Left lobe of liver (tissue), 2 donors: ENCODE measurements around the gene DPP7. TPM values are rescaled to one million over a fixed set of nuclear protein-coding genes. Genes with fewer than 3 reads are reported as not detected.
A peak's percentile ranks its signal among the peaks of the same experiment; 100 is the strongest.
"Not testable (repeated sequence)": the region's sequence is repeated elsewhere in the genome, so short reads cannot be mapped to it uniquely, and the experiment has no call there.

Experiments
- ATAC-seq: fragments of 200-7000 bp; cut with Tn5 transposase; one replicate; pipeline ENCODE4 v1.9.1; 2020; ENCODE audit warnings: mild to moderate bottlenecking, moderate library complexity
- DNase-seq: peaks from one replicate; pipeline ENCODE4 v3.0.0-alpha.2; 2020; ENCODE audit warnings: low spot score
- total RNA-seq: library from RNA; stranded (reverse); gene quantifications from one replicate; pipeline ENCODE4 v1.2.1, GENCODE V29; 2021
- donor health status: DM: no; HTN: no; CAD: no; lungs with moderate emphysema.
- donor health status: DM: no; HTN: yes; CAD: no.

DPP7 gene
- total RNA-seq, 1 donor from 2014 or later = 87.0 TPM

DNA sequence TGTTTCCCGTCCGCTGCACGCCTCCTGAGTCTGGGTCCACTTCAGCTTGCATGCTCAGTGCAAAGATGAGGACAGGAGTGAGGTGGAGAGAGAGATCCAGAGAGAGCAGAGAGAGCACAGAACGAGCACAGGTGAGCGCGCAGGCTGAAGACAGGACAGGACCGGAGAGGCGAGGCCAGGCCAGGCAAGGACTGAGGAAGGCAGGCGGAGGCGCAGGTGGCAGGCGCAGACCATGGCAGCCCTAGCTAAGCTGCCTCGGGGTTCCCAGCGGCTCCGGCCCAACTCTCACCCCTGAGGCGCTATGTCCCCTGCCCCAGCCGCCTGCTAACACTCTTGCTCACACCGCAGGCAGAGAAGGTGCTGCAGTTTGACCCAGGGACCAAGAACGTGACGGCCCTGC is 34.1 kb upstream of the DPP7 start:
- DNase-seq (no peak), ATAC-seq (no peak)

DNA sequence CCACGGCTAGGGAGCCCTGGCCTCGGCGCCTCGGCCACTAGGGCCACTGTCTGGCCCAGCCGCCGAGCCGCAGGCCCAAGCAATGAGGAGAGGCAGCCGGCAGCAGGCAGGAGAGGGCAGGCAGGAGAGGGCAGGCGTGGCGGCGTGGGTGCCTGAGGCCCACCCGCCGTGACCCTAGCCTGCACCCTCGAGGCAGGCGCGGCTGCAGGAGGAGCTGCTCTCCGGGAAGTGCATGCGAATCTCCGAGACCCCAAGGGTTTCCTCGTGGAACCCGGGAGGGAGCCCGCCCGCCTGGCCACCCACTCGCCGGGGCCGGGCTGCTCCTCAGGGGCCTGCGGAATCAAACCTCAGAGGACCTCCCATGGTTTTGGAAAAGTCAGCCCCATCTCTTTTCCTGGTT is 33.7 kb upstream of the DPP7 start:
- DNase-seq = no peak

DNA sequence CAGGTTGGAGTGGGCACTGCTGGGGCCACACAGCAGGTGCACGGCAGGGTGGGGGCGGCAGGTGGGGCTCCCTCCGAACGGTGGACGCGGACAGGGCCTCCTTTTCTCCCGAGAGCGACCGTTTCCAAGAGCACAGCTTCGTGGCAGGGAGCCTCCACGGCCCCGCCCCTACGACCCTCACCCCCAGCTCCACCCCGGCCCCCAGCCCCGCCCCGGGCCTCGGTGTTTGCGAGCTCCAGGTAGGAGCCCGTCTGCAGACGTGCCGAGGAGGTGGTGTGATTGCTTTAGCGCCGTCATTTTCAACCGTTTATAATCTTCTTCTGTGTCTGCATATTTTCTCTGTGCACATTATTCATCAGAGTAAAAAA is 33.2 kb upstream of the DPP7 start:
- no peak for DNase-seq
- no peak for ATAC-seq

More for the DNA sequence above, 33.7 kb upstream of the DPP7 start:
- no peak for ATAC-seq

DNA sequence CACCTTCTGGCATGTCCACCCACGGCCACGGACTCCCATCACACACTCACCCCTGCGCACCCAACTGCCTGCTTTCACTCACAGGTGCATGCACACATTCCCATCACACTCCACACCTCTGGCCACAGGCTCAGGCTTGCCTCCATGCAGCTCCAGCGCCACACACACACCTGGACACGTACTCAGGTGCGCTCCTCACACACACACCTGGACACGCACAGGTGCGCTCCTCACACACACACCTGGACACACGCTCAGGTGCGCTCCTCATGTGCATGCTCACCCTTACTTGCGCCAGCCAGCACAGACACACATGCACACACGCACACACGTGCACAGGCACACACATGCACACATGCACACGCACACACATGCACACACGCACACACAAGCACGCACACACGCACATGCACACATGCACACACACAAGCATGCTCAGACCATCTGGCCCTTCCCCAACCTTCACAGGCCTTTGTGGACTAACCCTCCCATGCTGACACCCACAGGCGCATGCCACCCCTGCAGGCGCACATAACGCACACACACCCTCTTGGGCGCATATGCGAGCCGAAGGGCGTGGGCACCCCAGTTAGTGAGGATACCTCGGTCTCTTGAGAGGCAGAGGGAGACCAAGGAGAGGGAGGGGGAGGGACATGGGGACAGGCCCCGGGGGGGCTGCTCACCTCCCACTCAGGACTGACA is 32.7 kb upstream of the DPP7 start:
- no peak for DNase-seq
- ATAC-seq = no peak

DNA sequence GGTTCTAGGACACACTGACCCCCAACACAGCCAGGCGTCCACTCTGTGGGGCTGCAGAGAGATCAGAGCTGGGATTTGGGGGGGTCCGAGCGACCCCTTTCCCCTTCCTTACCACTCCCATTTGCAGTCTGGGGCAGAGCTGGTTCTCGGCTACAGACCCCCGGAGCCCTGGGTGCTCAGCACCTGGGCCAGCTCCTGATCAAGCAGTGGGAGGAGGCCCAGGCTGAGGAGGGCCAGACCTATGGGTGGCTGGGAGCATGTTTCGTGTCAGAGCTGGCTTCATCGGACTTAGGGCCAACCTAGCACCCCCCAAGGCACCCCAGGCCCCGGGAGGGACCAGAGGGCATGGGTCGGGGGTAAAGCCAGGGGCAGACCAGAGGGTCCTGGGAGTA is 32.0 kb upstream of the DPP7 start:
- ATAC-seq (no peak), DNase-seq (no peak)

DNA sequence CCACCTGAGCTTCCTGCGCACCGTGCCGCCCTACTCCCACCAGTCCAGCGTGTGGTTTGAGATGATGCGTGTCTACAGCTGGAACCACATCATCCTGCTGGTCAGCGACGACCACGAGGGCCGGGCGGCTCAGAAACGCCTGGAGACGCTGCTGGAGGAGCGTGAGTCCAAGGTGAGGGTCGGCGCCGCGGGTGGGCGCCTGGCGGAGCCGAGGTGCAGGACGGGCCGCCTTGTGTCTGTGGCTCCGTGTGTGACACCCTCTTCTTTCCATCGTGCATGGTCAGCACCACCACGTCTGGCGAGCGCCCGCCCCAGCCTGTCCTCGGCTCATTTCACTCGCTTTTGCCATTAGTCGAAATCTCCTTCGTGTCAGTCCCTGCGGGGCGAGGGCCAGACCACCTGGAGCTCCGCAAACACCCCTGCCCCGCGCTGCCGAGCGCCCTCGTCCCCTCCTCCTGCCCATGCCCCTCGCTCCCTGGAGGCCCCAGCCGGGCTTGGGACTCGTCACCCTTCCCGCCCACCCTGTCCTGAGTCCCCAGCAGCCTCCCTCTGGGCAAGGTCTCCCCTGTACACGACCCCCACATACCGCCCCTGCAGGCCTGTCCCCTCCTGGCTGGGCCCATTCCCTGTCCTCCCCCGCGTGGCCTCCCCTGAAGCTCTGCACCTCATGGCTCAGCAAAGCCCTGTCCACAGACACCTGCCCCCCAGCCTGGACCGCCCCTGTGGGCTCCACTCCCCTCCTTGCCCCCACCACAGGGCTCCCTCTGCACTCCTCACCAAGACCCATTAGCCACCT is 31.4 kb upstream of the DPP7 start:
- DNase-seq = no peak
- no peak for ATAC-seq

DNA sequence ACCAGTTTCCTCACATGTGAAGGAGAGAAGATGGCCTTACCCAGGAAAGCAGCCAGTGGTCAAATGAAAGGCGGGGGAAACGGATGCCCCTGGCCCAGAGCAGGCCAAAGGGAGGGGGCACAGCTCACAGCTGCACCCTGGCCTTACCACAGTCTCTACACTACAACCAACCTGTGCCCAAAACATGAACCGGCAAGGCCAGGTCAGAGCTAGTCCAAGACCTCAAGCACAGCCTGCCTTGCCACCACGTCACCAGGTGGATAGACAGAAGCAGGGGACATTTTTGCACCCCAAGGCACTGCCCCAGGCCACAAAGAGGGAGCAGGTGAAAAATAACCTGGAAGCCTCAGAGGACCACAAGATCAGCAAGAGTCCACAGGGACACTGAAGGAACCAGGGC is 28.9 kb upstream of the DPP7 start:
- DNase-seq = no peak
- no peak for ATAC-seq

DNA sequence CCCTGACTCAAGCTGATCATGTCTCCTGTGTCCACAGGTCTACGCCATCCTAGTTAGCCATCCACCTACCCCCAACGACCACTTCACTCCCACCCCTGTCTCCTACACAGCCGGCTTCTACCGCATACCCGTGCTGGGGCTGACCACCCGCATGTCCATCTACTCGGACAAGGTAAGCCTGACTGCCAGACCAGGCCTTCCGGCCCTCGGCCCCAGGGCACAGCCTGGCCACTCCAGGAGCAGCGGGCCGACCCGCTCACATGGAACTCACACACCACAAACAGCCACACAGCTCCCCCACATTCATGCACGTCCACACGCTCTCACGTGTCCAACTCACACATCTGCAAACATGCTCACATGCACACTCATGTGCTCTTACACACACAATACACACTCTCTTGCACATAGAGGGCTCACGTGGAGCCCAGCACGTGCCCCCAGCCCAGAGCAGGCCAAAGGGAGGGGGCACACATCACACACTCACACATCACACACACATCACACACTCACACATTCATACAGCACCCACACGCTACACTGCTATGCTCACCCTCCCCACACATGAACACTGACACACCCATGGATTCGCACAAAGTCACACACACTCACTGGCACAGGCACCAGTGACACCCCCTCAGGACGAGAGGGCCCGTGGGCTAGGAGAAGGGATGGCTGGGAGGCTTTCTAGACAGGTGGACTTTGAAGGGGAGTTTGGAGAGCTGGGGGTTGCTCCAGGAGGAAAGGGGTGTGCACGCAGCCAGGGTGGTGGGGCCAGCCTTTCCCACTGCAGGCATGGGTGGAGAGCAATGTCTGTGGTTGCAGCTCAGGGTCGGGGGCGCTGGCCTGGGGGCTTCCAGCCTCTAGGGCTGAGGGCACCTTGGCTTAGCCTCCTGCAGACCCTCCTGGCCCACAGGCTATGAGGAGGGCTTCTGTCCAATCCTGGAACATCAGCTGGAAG is 27.7 kb upstream of the DPP7 start:
- DNase-seq (no peak), ATAC-seq (no peak)

DNA sequence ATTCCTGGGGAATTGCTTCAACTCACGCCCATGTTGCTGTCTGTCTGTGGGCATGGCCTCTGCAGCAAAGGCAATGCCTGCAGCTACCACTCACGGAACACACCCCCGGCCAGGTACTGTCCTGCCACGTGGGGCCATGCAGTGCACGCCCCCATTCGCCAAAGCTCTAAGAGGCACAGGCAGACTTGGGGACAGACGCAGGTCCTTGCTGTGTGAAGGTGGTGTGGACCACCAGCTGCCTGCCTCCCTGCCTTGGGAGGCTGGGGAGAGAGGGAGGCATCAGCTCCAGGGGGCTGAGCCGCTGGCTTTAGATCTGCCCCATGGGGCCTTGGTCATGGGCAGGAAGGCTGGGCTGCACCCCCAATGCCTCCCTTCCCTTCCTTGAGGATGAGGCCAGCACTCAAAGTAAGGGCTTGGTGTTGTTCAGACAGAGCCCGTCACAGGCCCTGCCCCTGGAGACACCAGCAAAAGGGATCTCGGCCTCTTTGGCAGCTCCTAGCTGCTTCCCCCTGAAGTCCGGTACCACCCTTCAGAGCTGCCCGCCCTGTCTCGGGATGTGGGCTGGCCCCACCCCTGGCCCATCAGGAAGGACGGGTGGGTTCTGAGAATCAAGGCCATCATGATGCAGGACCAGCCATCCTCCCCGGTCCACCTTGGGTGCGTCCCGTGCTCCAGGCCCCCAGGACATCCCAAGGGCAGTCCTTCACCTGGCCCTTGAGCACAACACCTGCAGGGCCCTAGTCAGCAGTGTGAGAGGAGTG is 26.7 kb upstream of the DPP7 start:
- ATAC-seq (no peak), DNase-seq (no peak)

DNA sequence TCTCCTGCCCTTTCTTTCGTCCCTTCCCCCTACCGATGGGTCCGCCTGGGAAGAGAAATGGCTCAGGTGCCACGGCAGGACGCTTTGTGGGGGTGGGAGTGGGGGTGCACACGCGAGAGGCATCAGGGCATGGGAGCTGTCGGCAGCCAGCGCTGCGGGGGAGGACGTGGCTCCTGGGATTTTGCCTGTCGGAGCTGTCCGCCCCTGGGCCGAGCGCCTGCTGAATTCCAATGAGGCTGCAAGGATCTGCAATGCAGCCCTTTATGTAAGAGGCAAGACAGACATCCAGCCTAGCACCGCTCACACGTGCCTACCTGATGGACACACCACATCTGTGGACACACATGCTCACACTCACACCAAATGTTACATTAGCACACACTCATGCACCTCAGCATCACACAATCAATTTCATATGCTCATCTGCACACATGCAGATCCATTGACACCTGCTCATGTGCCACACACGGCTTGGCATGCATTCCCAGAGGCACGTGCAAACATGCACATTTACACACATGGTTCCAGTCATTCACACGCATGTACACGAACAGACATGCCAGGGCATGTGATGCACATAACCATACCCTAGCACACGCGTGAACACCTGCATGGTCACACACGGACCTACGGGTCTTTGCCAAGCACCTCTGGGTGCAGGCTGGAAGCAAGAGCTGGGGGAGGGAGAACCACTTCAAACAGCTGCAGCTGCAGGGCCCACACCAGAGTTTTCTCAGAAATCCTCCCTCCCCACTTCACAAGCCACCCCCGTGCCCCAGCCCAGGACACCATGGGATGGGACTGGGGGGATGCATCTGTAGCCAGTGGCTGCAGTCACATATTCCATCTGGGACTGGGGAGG is 25.8 kb upstream of the DPP7 start:
- ATAC-seq (no peak), DNase-seq (no peak)

DNA sequence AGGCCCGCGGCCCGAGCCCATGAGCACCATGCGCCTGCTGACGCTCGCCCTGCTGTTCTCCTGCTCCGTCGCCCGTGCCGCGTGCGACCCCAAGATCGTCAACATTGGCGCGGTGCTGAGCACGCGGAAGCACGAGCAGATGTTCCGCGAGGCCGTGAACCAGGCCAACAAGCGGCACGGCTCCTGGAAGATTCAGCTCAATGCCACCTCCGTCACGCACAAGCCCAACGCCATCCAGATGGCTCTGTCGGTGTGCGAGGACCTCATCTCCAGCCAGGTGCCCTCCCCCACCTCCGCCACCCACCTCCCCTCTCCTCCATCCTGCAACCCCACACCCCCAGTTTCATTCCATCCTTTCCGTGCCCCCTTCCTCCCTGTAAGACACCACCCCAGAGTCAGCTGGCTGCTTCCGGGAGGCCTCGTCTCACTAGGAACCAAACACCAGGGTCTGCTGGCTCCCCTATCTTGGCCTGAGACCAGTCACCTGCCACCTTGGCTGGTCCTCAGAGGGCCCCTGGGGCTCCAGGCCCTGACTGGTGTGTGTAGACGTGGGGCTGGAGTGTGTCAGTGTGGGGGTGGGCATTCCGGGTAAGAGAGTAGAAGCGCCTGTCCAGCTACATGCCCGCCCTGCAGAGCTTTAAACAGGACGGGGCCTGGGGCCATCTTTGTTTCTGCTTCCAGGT is 25.1 kb upstream of the DPP7 start:
- ATAC-seq (no peak), DNase-seq (no peak)

DNA sequence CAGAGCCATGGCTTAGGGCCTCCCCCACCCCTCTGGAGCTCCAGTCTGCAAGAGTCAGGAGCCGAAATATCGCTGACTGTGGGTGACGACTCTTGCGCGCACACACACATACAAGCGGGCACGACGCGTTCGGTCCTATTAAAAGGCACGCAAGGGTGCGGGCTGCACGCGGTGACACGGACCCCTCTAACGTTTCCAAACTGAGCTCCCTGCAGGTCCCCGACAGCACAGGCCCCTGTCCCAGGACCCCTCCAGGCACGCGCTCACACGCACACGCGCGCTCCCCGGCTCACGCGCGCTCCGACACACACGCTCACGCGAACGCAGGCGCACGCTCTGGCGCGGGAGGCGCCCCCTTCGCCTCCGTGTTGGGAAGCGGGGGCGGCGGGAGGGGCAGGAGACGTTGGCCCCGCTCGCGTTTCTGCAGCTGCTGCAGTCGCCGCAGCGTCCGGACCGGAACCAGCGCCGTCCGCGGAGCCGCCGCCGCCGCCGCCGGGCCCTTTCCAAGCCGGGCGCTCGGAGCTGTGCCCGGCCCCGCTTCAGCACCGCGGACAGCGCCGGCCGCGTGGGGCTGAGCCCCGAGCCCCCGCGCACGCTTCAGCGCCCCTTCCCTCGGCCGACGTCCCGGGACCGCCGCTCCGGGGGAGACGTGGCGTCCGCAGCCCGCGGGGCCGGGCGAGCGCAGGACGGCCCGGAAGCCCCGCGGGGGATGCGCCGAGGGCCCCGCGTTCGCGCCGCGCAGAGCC is 24.4 kb upstream of the DPP7 start, which contains the start of gene GRIN1:
GRIN1 (plus strand) TSS at position 433 of the 746 bp plus-strand sequence. CDS start 333 bp downstream, outside the sequence.
- DNase-seq (no peak), ATAC-seq (peak; percentile 67)

DNA sequence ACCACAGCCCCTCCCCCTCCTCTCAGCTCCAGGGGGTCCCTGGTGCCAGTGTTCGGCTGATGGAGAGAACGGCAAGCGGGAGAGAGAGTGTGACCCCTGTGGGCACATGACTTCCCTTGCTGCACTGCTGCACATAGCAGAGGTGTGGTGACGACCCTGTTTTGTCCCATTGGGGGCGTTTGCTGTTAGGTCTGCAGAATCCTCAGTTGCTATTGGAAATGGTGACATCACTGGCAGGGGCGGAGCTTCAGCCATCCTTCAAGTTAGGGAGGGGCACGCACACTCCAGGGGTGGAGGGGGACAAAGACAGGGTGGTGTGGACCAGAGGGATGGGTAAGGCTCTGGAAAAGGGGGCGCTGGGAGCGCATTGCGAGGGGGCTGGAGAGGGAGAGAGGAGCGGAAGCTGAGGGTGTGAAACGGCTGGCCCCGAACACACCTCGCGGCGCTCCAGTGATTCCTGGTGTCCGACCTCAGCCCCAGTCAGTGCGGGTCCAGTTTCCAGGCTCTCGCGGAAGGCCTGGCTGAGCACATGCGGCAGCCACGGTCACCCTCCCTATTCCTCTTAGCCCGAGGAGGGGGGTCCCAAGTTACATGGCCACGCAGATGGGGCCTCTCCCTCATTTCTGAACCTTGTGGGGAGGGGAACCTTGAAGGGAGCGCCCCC is 23.7 kb upstream of the DPP7 start:
- no peak for DNase-seq
- ATAC-seq = no peak

DNA sequence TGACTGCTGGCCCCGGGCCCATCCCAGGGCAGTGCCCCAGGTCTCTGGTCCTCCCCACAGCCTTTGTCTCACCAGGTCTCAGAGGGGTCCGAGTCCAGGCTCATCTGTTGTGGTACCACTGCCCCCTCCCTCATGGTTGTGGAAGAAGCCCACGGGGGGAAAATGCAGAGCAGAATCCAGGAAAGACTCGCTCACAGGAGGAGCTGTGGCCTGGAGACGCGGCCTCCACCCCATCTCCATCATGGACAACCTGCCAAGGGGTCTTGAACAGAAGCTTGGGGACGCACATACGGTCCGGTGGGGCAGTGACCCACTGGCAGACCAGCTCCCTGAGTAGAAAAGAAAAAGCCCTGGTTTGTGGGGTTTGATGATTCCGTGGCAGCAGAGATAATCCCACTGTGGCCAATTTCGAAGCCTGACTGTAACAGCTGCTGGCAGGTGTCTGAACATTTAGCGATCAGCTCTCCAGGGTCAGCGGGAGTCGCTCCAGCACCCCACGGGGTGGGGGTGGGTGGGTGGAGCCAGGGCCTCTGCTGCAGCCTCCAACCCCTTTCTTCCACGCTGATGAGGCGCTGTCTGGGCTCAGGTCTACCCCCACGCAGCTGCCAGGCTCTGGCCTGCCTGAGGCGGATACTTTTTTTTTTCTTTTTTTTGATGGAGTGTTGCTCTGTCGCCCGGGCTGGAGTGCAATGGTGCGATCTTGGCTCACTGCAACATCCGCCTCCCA is 22.5 kb upstream of the DPP7 start:
- ATAC-seq (no peak), DNase-seq (no peak)

DNA sequence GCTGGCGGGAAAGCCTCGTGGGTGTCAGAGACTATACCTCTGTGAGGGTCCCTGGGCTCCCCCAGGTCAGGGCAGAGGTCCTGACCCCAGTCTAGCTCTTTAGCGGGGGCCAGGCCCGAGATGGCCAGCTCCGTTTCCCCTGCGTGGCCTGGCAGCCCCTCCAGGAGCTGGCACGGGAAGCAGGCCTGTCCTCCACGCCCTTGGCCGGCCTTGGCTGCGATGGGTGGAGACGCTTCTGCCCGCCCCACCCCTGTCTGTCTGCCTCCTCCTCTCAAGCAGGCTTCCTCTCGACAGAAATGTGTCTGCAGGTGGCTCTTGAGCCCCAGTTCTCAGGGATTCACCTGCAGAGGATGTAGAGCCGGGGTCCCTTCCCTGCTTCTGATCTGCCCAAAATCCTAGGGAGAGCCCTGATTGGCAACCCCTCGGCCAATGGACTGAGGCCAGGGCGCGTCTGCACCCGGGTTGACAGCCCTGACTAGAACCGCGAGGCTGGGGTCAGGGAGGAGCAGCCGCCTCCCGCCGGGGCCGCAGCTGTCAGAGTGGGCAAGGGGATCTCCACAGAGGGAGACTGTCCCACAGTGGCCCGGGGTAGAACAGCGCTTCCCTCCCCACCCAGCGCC is 21.8 kb upstream of the DPP7 start:
- no peak for ATAC-seq
- no peak for DNase-seq

DNA sequence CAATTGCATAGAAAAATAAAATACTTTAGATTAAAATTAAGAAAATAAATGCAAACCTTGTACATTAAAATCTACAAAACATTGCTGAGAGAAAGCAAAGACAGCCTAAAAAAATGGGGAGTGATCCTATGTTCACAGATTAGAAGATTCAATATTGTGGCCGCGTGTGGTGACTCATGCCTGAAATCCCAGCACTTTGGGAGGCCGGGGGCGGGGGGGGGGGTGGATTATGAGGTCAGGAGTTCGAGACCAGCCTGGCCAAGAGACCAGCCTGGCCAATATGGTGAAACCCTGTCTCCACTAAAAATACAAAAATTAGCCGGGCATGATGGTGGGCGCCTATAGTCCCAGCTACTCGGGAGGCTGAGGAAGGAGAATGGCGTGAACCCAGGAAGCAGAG is 20.6 kb upstream of the DPP7 start:
- ATAC-seq, DNase-seq: not testable (repeated sequence)

DNA sequence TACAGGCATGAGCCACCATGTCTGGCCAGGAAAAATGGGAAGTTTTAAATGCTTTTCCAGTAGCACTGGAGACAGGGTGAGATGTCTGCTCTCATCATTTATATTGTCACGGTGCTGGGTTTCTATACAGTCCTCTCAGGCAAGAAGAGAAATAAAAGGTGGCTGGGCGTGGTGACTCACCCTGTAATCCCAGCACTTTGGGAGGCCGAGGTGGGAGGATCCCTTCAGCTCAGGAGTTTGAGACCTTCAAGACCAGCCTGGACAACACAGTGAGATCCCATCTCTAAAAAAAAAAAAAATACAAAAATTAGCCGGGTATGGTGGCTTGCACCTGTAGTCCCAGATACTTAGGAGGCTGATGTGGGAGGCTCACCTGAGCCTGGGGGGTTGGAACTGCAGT is 19.7 kb upstream of the DPP7 start:
- no peak for DNase-seq
- no peak for ATAC-seq
